A549 (cell line): ENCODE data around the gene TMEM106B. TPM values are rescaled to one million over a fixed set of nuclear protein-coding genes. Genes with fewer than 3 reads are reported as not detected.

Experiments used
- polyA plus RNA-seq, 4 experiments: library from polyadenylated mRNA; depleted of rRNA in 3 of 4; stranded (reverse); fragments of >200 nt; fragmentation: RNase III in 1 of 4; extraction: RNeasy Plus Mini Kit Qiagen cat#74134 plus additional on column Dnase treatment in 1 of 4; gene quantifications; 2 replicates in 3 of 4; 3 replicates in 1 of 4; pipeline ENCODE4 v1.2.3, GENCODE V29; 2011 to 2017

Gene TMEM106B
- polyA plus RNA-seq, 2 of the 4 experiments (the other 2 are of a cell fraction): 70.9 to 123 TPM

Other genes with a start within 250 kb of the TMEM106B start
- 2.1 and 2.4 TPM in 2 replicates for gene VWDE, start 192.6 kb downstream of the TMEM106B start, polyA plus RNA-seq (2011; rRNA removed)
- gene VWDE, start 192.6 kb downstream of the TMEM106B start, polyA plus RNA-seq (2017; fragmentation: RNase III; extraction: RNeasy Plus Mini Kit Qiagen cat#74134 plus additional on column Dnase treatment): 0.59 to 1.2 TPM (median 0.73 TPM) in 3 replicates